Measurements from ENCODE around the gene ZYG11B. TPM values are rescaled to one million over a fixed set of nuclear protein-coding genes. Genes with fewer than 3 reads are reported as not detected.
"Not testable (repeated sequence)": the region's sequence is repeated elsewhere in the genome, so short reads cannot be mapped to it uniquely, and the experiment has no call there.

The ZYG11B gene
- total and polyA plus RNA-seq, 8 donors, result 23.3 to 34.6 (median 28.4) TPM

GRCh38 chr1:52727114-52727586 is 897 bp downstream of the ZYG11B start:
- TF ChIP-seq CTCF (IDR thresholded peaks at IDR 0.05), result no peak
- peaks cover 15 to 32% of the 10 kb centered on the region in 2 donors for H3K4me1 ChIP-seq
- no peaks in the 10 kb centered on the region for H3K9me3 ChIP-seq
- H3K36me3 ChIP-seq, result peaks cover 0 to 5% of the 10 kb centered on the region in 2 donors
- intact Hi-C loops (cut with DNase I), result no loop called here
- ATAC-seq (peak; percentile 37), DNase-seq (peak in 3 of 4 donors; percentile 11 to 72 (median 19))
- no peaks in the 10 kb centered on the region for H3K27me3 ChIP-seq
- H3K27ac ChIP-seq, result peak overlapping the region in 1 of 2 donors; percentile 91
- peak overlapping the region; percentile 78 to 85 for H3K4me3 ChIP-seq

- DNase-seq (no peak), ATAC-seq (peak; percentile 16)
- Histone ChIP-seq H3K27me3 (no peaks in the 10 kb centered on the region), H3K9me3 (no peaks in the 10 kb centered on the region), H3K4me1 (peaks cover 15 to 32% of the 10 kb centered on the region in 2 donors), H3K27ac (peak overlapping the region in 1 of 2 donors; percentile 5), H3K4me3 (peak overlapping the region in 1 of 2 donors; percentile 78), H3K36me3 (peaks cover 0 to 6% of the 10 kb centered on the region in 2 donors)
- intact Hi-C loops (cut with DNase I), result no loop called here
- TF ChIP-seq CTCF (IDR thresholded peaks at IDR 0.05), result no peak
Measured at GRCh38 chr1:52727956-52728656, 1.9 kb downstream of the ZYG11B start.

- Histone ChIP-seq H3K4me1 (peaks cover 9 to 16% of the 10 kb centered on the region in 2 donors), H3K36me3 (peaks cover 0 to 6% of the 10 kb centered on the region in 2 donors), H3K27me3 (no peaks in the 10 kb centered on the region), H3K27ac (no peak overlapping the region), H3K9me3 (no peaks in the 10 kb centered on the region), H3K4me3 (no peak overlapping the region)
- ATAC-seq (no peak), DNase-seq (no peak)
- intact Hi-C loops (cut with DNase I), result no loop called here
- TF ChIP-seq CTCF (IDR thresholded peaks at IDR 0.05), result no peak
Measured at GRCh38 chr1:52733368-52733767, 7.1 kb downstream of the ZYG11B start.

- intact Hi-C loops (cut with DNase I); ATAC-seq; DNase-seq; H3K27me3 ChIP-seq; H3K27ac ChIP-seq; H3K36me3 ChIP-seq; H3K4me3 ChIP-seq; H3K9me3 ChIP-seq: not testable (repeated sequence)
- peaks cover 6 to 13% of the 10 kb centered on the region in 2 donors for H3K4me1 ChIP-seq
Measured at GRCh38 chr1:52735371-52735770, 9.1 kb downstream of the ZYG11B start.

GRCh38 chr1:52738148-52738547 is 11.9 kb downstream of the ZYG11B start:
- no peaks in the 10 kb centered on the region for H3K9me3 ChIP-seq
- no peaks in the 10 kb centered on the region for H3K27me3 ChIP-seq
- peaks cover 6 to 16% of the 10 kb centered on the region in 2 donors for H3K4me1 ChIP-seq
- DNase-seq (no peak), ATAC-seq (peak; percentile 45)
- H3K4me3 ChIP-seq, result no peak overlapping the region
- no peaks in the 10 kb centered on the region for H3K36me3 ChIP-seq
- TF ChIP-seq CTCF (IDR thresholded peaks at IDR 0.05), result no peak
- H3K27ac ChIP-seq, result peak overlapping the region in 1 of 2 donors; percentile 16
- intact Hi-C loops (cut with DNase I), result no loop called here
